ENCODE measurements around the gene GAS2L1. TPM values are rescaled to one million over a fixed set of nuclear protein-coding genes. Genes with fewer than 3 reads are reported as not detected.

GAS2L1 gene
- total RNA-seq, 1 donor = 11.6 TPM

DNA sequence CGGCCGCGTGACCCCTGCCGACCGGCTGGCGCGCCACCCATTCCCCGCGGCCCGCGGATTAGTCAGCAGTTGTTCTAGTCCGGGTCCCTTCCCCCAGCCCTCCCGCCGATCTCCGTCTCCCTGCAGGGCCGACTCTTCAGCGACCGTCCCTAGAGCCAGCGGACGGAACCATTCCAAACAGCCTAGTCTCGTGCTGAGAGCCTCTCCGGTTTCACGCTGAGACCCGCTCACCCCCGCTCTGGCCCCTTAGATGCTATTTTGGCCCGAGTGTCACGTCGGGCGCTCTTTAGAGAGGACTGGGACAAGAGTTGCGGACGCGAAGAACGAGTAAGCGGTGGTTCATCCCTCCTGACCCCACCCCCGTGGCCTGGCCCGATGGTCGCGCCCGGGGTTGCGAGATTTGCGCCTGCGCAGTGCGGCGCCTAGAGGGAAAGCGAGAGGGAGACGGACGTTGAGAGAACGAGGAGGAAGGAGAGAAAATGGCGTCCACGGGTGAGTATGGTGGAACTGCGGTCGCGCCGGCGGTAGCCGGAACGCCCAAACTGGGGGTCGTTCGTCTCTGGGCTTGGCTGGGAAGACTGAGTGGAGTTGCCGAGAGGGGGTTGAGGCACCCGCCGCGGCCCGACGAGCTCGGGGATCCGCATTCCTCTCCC is 38.5 kb upstream of the GAS2L1 start, which contains the start of the genes EWSR1 and RHBDD3:
EWSR1 (plus strand) TSS at position 411 of the 653 bp plus-strand sequence; CDS start at position 480, 69 bp downstream.
RHBDD3 (minus strand) TSS at position 124 of the 653 bp plus-strand sequence. CDS start 2,355 bp downstream, outside the sequence.
- H3K4me3 ChIP-seq (ENCODE audit: insufficient read depth, low read length) = peak within 1 kb of the TSS; percentile 98
- peak; percentile 99 for DNase-seq (ENCODE audit: insufficient read length, low spot score, missing footprints)
- no peaks in the 10 kb centered on the region for H3K9me3 ChIP-seq (ENCODE audit: low read depth, low read length)
- H3K4me2 ChIP-seq (ENCODE audit: insufficient read depth, low read length) = peak within 1 kb of the TSS; percentile 98
- TF ChIP-seq, protein P1, sequence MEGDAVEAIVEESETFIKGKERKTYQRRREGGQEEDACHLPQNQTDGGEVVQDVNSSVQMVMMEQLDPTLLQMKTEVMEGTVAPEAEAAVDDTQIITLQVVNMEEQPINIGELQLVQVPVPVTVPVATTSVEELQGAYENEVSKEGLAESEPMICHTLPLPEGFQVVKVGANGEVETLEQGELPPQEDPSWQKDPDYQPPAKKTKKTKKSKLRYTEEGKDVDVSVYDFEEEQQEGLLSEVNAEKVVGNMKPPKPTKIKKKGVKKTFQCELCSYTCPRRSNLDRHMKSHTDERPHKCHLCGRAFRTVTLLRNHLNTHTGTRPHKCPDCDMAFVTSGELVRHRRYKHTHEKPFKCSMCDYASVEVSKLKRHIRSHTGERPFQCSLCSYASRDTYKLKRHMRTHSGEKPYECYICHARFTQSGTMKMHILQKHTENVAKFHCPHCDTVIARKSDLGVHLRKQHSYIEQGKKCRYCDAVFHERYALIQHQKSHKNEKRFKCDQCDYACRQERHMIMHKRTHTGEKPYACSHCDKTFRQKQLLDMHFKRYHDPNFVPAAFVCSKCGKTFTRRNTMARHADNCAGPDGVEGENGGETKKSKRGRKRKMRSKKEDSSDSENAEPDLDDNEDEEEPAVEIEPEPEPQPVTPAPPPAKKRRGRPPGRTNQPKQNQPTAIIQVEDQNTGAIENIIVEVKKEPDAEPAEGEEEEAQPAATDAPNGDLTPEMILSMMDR (IDR thresholded peaks at IDR 0.05; ENCODE audit: extremely low read depth, low read depth, low read length) = no peak
- peak within 1 kb of the TSS; percentile 99 for H2AFZ ChIP-seq (ENCODE audit: low read length)
- H3K4me1 ChIP-seq (ENCODE audit: insufficient read depth, low read length) = peaks cover 48% of the 10 kb centered on the region
- H3K79me2 ChIP-seq (ENCODE audit: insufficient read depth, low read length) = peaks cover 74% of the 10 kb centered on the region
- peaks cover 42% of the 10 kb centered on the region for H3K36me3 ChIP-seq (ENCODE audit: insufficient read depth, low read length)
- peaks cover 46% of the 10 kb centered on the region for H4K20me1 ChIP-seq (ENCODE audit: insufficient read depth, low read length)
- peak within 1 kb of the TSS; percentile 100 for H3K27ac ChIP-seq (ENCODE audit: low read depth, low read length)
- no peaks in the 10 kb centered on the region for H3K27me3 ChIP-seq (ENCODE audit: insufficient read depth, low read length)

DNA sequence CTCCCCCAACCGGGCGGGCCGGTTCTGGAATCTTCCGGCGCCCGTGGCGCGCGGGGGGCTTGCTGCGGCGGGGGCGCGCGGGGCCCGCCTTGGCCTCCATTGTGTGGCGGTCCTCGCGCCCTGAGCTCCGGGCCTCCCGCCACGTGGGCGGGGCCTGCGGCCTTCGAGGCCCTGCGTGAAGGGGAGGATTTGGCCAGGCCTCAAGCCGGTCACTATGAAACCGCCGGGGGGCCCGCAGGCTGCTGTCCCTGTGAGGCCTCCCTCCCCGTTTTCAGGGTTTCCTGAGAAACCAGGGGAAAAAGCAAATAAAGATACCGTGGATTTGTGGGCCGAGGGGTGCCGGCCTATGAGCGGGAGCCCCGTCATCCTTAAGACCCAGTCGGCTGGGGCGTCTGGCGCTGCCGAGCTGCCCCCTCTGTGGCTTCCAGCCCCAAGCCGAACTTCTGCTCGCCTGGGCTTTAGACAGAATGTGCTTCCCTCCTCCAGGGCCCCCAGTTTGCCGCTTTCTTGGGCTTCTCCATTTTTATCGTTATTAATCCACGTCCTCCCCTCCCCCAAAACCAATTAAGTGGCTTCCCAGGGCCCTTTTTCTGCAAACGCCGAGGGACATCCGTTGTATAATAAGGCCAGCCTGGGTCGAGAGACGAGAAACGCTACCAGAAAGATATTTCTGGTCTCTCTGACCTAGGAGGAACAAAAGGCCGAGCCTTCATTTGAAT is 37.8 kb upstream of the GAS2L1 start:
- peaks cover 52% of the 10 kb centered on the region for H4K20me1 ChIP-seq (ENCODE audit: insufficient read depth, low read length)

DNA sequence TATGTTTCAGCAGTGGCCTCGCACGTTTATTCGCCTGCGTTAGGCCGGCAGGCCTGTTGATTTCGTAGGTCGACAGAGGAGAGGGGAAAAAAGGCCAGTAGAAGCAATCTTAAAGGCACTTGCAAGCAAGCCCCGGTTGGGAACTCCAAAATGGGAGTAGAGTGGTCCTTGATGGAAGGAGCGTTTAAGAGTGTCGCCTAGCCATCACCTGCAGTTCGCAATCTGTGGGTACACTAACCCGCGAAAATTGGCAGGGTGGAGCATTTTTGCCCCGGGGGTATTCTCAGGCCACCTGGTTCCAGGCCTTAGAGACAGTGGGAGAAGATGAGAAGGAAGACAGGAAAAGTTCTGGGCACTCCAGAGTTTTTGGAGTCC is 37.2 kb upstream of the GAS2L1 start:
- H3K9me3 ChIP-seq (ENCODE audit: low read depth, low read length) = no peaks in the 10 kb centered on the region
- TF ChIP-seq, protein P1 (IDR thresholded peaks at IDR 0.05; ENCODE audit: extremely low read depth, low read depth, low read length) = no peak
- no peak overlapping the region for H2AFZ ChIP-seq (ENCODE audit: low read length)
- peak overlapping the region; percentile 98 for H3K4me3 ChIP-seq (ENCODE audit: insufficient read depth, low read length)
- H3K4me1 ChIP-seq (ENCODE audit: insufficient read depth, low read length) = peaks cover 48% of the 10 kb centered on the region
- peaks cover 86% of the 10 kb centered on the region for H3K79me2 ChIP-seq (ENCODE audit: insufficient read depth, low read length)
- no peaks in the 10 kb centered on the region for H3K27me3 ChIP-seq (ENCODE audit: insufficient read depth, low read length)
- DNase-seq (ENCODE audit: insufficient read length, low spot score, missing footprints) = peak; percentile 49
- H3K36me3 ChIP-seq (ENCODE audit: insufficient read depth, low read length) = peaks cover 51% of the 10 kb centered on the region
- peak overlapping the region; percentile 98 for H3K4me2 ChIP-seq (ENCODE audit: insufficient read depth, low read length)
- H4K20me1 ChIP-seq (ENCODE audit: insufficient read depth, low read length) = peaks cover 58% of the 10 kb centered on the region
- peak overlapping the region; percentile 100 for H3K27ac ChIP-seq (ENCODE audit: low read depth, low read length)

More for the DNA sequence above, 37.8 kb upstream of the GAS2L1 start:
- Histone ChIP-seq H3K4me2 (ENCODE audit: insufficient read depth, low read length) (peak overlapping the region; percentile 98), H3K27ac (ENCODE audit: low read depth, low read length) (peak overlapping the region; percentile 100), H3K36me3 (ENCODE audit: insufficient read depth, low read length) (peaks cover 48% of the 10 kb centered on the region), H3K79me2 (ENCODE audit: insufficient read depth, low read length) (peaks cover 81% of the 10 kb centered on the region), H2AFZ (ENCODE audit: low read length) (peak overlapping the region; percentile 99), H3K27me3 (ENCODE audit: insufficient read depth, low read length) (no peaks in the 10 kb centered on the region), H3K9me3 (ENCODE audit: low read depth, low read length) (no peaks in the 10 kb centered on the region), H3K4me3 (ENCODE audit: insufficient read depth, low read length) (peak overlapping the region; percentile 98), H3K4me1 (ENCODE audit: insufficient read depth, low read length) (peaks cover 48% of the 10 kb centered on the region)
- TF ChIP-seq, protein P1 (IDR thresholded peaks at IDR 0.05; ENCODE audit: extremely low read depth, low read depth, low read length) = no peak
- peak; percentile 92 for DNase-seq (ENCODE audit: insufficient read length, low spot score, missing footprints)
